H9 (cell line): ENCODE results near the gene CHST1. TPM values are rescaled to one million over a fixed set of nuclear protein-coding genes. Genes with fewer than 3 reads are reported as not detected.

Experiments used
- DNase-seq: peaks from one replicate; pipeline ENCODE4 v3.0.0-alpha.2; 2017
- H2AFZ ChIP-seq: one replicate; pipeline ENCODE4 v1.6.1; 2013; ENCODE audit warnings: mild to moderate bottlenecking, low read length, control low read depth, moderate library complexity
- H2AK5ac ChIP-seq: 2 replicates; pipeline ENCODE4 v1.6.1; 2013; ENCODE audit warnings: low read length, control low read depth, mixed read lengths; ENCODE audit not compliant: insufficient read length
- H2BK120ac ChIP-seq: one replicate; pipeline ENCODE4 v1.6.1; 2013; ENCODE audit warnings: low read depth, mild to moderate bottlenecking, low read length, control low read depth, inconsistent platforms; ENCODE audit not compliant: poor library complexity, severe bottlenecking
- H2BK12ac ChIP-seq: 2 replicates; pipeline ENCODE4 v1.6.1; 2013; ENCODE audit warnings: low read length, control low read depth, mixed read lengths, low read depth; ENCODE audit not compliant: insufficient read length
- H2BK15ac ChIP-seq: 2 replicates; pipeline ENCODE4 v1.6.1; 2013; ENCODE audit warnings: low read depth, low read length, control low read depth
- H2BK20ac ChIP-seq: one replicate; pipeline ENCODE4 v1.6.1; 2013; ENCODE audit warnings: low read depth, mild to moderate bottlenecking, low read length, control low read depth, inconsistent platforms; ENCODE audit not compliant: poor library complexity, severe bottlenecking
- H2BK5ac ChIP-seq: 2 replicates; pipeline ENCODE4 v1.6.1; 2013; ENCODE audit warnings: low read length, control low read depth, mixed read lengths; ENCODE audit not compliant: insufficient read length
- H3K14ac ChIP-seq: 2 replicates; pipeline ENCODE4 v1.6.1; 2013; ENCODE audit warnings: low read length, control low read depth; ENCODE audit not compliant: insufficient read depth
- H3K18ac ChIP-seq: 2 replicates; pipeline ENCODE4 v1.6.1; 2013; ENCODE audit warnings: low read depth, mild to moderate bottlenecking, mixed read lengths, low read length, control low read depth; ENCODE audit not compliant: insufficient read length
- H3K23ac ChIP-seq: 2 replicates; pipeline ENCODE4 v1.6.1; 2013; ENCODE audit warnings: low read length, control low read depth, mixed read lengths, low read depth; ENCODE audit not compliant: insufficient read length
- H3K23me2 ChIP-seq: 2 replicates; pipeline ENCODE4 v1.6.1; 2013; ENCODE audit warnings: low read depth, mild to moderate bottlenecking, mixed read lengths, low read length, control low read depth; ENCODE audit not compliant: insufficient read length, poor library complexity, severe bottlenecking
- H3K27ac ChIP-seq: 2 replicates; pipeline ENCODE4 v1.5.1; 2013; ENCODE audit warnings: low read length, control low read depth, mixed read lengths, low read depth; ENCODE audit not compliant: insufficient read length
- H3K27me3 ChIP-seq: 2 replicates; pipeline ENCODE4 v1.6.1; 2013; ENCODE audit warnings: low read length, control low read depth, inconsistent platforms; ENCODE audit not compliant: insufficient read depth
- H3K4ac ChIP-seq: 2 replicates; pipeline ENCODE4 v1.6.1; 2013; ENCODE audit warnings: low read depth, mild to moderate bottlenecking, control low read depth, inconsistent platforms, low read length, moderate library complexity
- H3K4me1 ChIP-seq: 2 replicates; pipeline ENCODE4 v1.6.1; 2013; ENCODE audit warnings: low read length, control low read depth, inconsistent platforms; ENCODE audit not compliant: insufficient read depth
- H3K4me2 ChIP-seq: 2 replicates; pipeline ENCODE4 v1.6.1; 2013; ENCODE audit warnings: low read length, control low read depth, mixed read lengths; ENCODE audit not compliant: insufficient read length, insufficient read depth
- H3K56ac ChIP-seq: 2 replicates; pipeline ENCODE4 v1.6.1; 2013; ENCODE audit warnings: low read depth, mild to moderate bottlenecking, mixed read lengths, low read length, control low read depth; ENCODE audit not compliant: insufficient read length
- H3K79me1 ChIP-seq: 2 replicates; pipeline ENCODE4 v1.6.1; 2013; ENCODE audit warnings: low read depth, mild to moderate bottlenecking, moderate library complexity, low read length, control low read depth, inconsistent platforms; ENCODE audit not compliant: insufficient read depth, poor library complexity, severe bottlenecking
- H3K79me2 ChIP-seq: 2 replicates; pipeline ENCODE4 v1.6.1; 2013; ENCODE audit warnings: low read length, control low read depth, inconsistent platforms; ENCODE audit not compliant: insufficient read depth
- H3K9ac ChIP-seq: 2 replicates; pipeline ENCODE4 v1.6.1; 2013; ENCODE audit warnings: low read length, control low read depth, mixed read lengths; ENCODE audit not compliant: insufficient read length; ENCODE audit errors: extremely low read depth
- H3K9me3 ChIP-seq: one replicate; pipeline ENCODE4 v1.6.1; 2013; ENCODE audit warnings: low read depth, low read length, inconsistent platforms; ENCODE audit not compliant: control insufficient read depth
- H3T11ph ChIP-seq: one replicate; pipeline ENCODE4 v1.6.1; 2013; ENCODE audit warnings: mild to moderate bottlenecking, low read length, control low read depth, inconsistent platforms
- H4K20me1 ChIP-seq: one replicate; pipeline ENCODE4 v1.6.1; 2013; ENCODE audit not compliant: control insufficient read depth, insufficient read length, insufficient read depth
- H4K5ac ChIP-seq: 2 replicates; pipeline ENCODE4 v1.6.1; 2013; ENCODE audit warnings: low read depth, mild to moderate bottlenecking, mixed read lengths, low read length, control low read depth; ENCODE audit not compliant: insufficient read length
- H4K8ac ChIP-seq: replicated peaks from 2 replicates; pipeline ENCODE4 v1.6.1; 2013; ENCODE audit warnings: low read length, control low read depth, mixed read lengths, low read depth; ENCODE audit not compliant: insufficient read length
- H4K91ac ChIP-seq: 2 replicates; pipeline ENCODE4 v1.6.1; 2013; ENCODE audit warnings: low read depth, mild to moderate bottlenecking, moderate library complexity, mixed read lengths, low read length, control low read depth; ENCODE audit not compliant: insufficient read length
- H3K27ac Mint-ChIP-seq, 3 experiments: 2 replicates in 2 of 3; 3 replicates in 1 of 3; pipeline ENCODE4 v1.8.0; 2020 to 2021; ENCODE audit warnings: mixed read lengths in 3 of 3, mild to moderate bottlenecking in 1 of 3, moderate library complexity in 1 of 3
- H3K27me3 Mint-ChIP-seq: 2 replicates; pipeline ENCODE4 v1.8.0; 2021; ENCODE audit warnings: low read depth, mild to moderate bottlenecking, moderate library complexity, mixed read lengths
- H3K36me3 Mint-ChIP-seq, 3 experiments: 2 replicates in 2 of 3; 3 replicates in 1 of 3; pipeline ENCODE4 v1.8.0; 2020 to 2021; ENCODE audit warnings: low read depth in 3 of 3, mixed read lengths in 3 of 3; ENCODE audit not compliant: insufficient read depth in 1 of 3
- H3K4me1 Mint-ChIP-seq, 2 experiments: 2 replicates each; pipeline ENCODE4 v1.8.0; 2020; ENCODE audit warnings: mixed read lengths in 2 of 2
- H3K4me3 Mint-ChIP-seq, 2 experiments: 2 replicates in 1 of 2; 3 replicates in 1 of 2; pipeline ENCODE4 v1.8.0; 2020 to 2021; ENCODE audit warnings: mild to moderate bottlenecking in 2 of 2, mixed read lengths in 2 of 2, moderate library complexity in 1 of 2
- H3K9me3 Mint-ChIP-seq, 2 experiments: 2 replicates in 1 of 2; 3 replicates in 1 of 2; pipeline ENCODE4 v1.8.0; 2020; ENCODE audit warnings: mild to moderate bottlenecking in 2 of 2, mixed read lengths in 2 of 2, moderate library complexity in 1 of 2
- CTCF ChIP-seq: fragments of 200-600 bp; sonication (generic); conservative IDR thresholded peaks from 3 replicates; pipeline ENCODE4 v1.8.0; 2021; ENCODE audit warnings: antibody characterized with exemption, mild to moderate bottlenecking
- WGBS: extraction: QIAGEN DNeasy Blood & Tissue Kit; methylation state at CpG from one replicate; pipeline ENCODE4 v1.1.7; 2013; ENCODE audit warnings: missing lambda C conversion rate, low lambda C conversion rate, mixed read lengths; ENCODE audit not compliant: insufficient read length; ENCODE audit errors: extremely low coverage; 5-methylcytosine and 5-hydroxymethylcytosine counted together
- total RNA-seq: library from RNA; stranded (reverse); gene quantifications from 2 replicates; pipeline ENCODE4 v1.2.1, GENCODE V29; 2021

Gene CHST1
- total RNA-seq, 1 experiment from 2014 or later, result 0.57 TPM

GRCh38 chr11:45663486-45664375 lies 1.7 kb downstream of the CHST1 start:
- Histone ChIP-seq H3K4me2 (peak overlapping the region; percentile 48), H2AK5ac (no peak overlapping the region), H4K20me1 (no peaks in the 10 kb centered on the region), H3K9ac (no peak overlapping the region), H3K4me1 (no peaks in the 10 kb centered on the region; the same call in 1 of the 2 replicates), H3K56ac (no peak overlapping the region), H3K27me3 (peaks cover 17% of the 10 kb centered on the region; the same call in 1 of the 2 replicates), H3K18ac (no peak overlapping the region), H3K4ac (no peak overlapping the region), H2BK120ac (no peak overlapping the region), H3T11ph (no peak overlapping the region), H4K91ac (no peak overlapping the region), H3K14ac (peak overlapping the region; percentile 51), H2BK12ac (no peak overlapping the region), H3K9me3 (no peaks in the 10 kb centered on the region), H2BK5ac (no peak overlapping the region), H3K27ac (no peak overlapping the region), H2BK20ac (no peak overlapping the region), H3K23me2 (peaks cover 10% of the 10 kb centered on the region), H2AFZ (no peak overlapping the region), H3K79me1 (no peaks in the 10 kb centered on the region), H3K23ac (no peak overlapping the region), H2BK15ac (no peak overlapping the region), H3K79me2 (no peaks in the 10 kb centered on the region), H4K5ac (no peak overlapping the region), H4K8ac (no peak overlapping the region)
- Mint-ChIP-seq H3K4me1 (peaks cover 34 to 47% of the 10 kb centered on the region in 2 experiments), H3K36me3 (no peaks in the 10 kb centered on the region), H3K27me3 (peaks cover 78% of the 10 kb centered on the region), H3K9me3 (no peaks in the 10 kb centered on the region; a peak in 1 of 5 replicates), H3K4me3 (peak overlapping the region; percentile 41 to 67; a peak in 4 of 5 replicates), H3K27ac (no peak overlapping the region; a peak in 1 of 7 replicates)
- no peak for TF ChIP-seq CTCF
- no CpG with 5 or more reads among the region's 13 CpGs for WGBS
- DNase-seq, result no peak
